HepG2 (cell line): Measurements from ENCODE around the gene NCOA4. TPM values are rescaled to one million over a fixed set of nuclear protein-coding genes. Genes with fewer than 3 reads are reported as not detected.

Experiments
- ATAC-seq: fragments of 200-7000 bp; cut with Tn5 transposase; 3 replicates; pipeline ENCODE4 v1.9.1; 2020; ENCODE audit warnings: mild to moderate bottlenecking, moderate library complexity
- BruUV-seq: library from RNA; stranded (reverse); fragments of 400-500 nt; replicated peaks from 2 replicates; lab custom pipeline; 2021; lab: Mats Ljungman, UMichigan
- CTCF ChIA-PET: fragments of 300-600 bp; formaldehyde crosslinking; extraction: SDS; loops from one replicate; lab custom pipeline; 2021; ENCODE audit warnings: low total read pairs, inconsistent platforms, low intra/inter-chr PET ratio; lab: Yijun Ruan, JAX
- POLR2A ChIA-PET: fragments of 350-600 bp; sonication (Branson Sonifier 250); formaldehyde crosslinking; loops from one replicate; lab custom pipeline; 2020; ENCODE audit warnings: antibody characterized with exemption, inconsistent platforms; lab: Yijun Ruan, JAX
- DNase-seq: peaks from one replicate; pipeline ENCODE4 v3.0.0-alpha.2; 2015; ENCODE audit warnings: low spot score
- FAIRE-seq: peaks from 3 replicates; lab custom pipeline; 2011; peaks lifted over from hg19 to GRCh38; lab: Jason Lieb, UNC
- H2AFZ ChIP-seq: one replicate; pipeline ENCODE4 v1.6.1; 2011; ENCODE audit warnings: low read length, inconsistent platforms
- H3K27ac ChIP-seq: fragments of 300-600 bp; 3 replicates; pipeline ENCODE4 v1.8.0; 2011; ENCODE audit warnings: mixed run types, mild to moderate bottlenecking, mixed read lengths, low read length, inconsistent platforms; ENCODE audit not compliant: insufficient read depth; ENCODE audit errors: extremely low read length
- H3K27me3 ChIP-seq, 2 experiments: fragments of 200-600 bp in 1 of 2; 2 replicates in 1 of 2; 3 replicates in 1 of 2; pipeline versions ENCODE4 v1.6.0 to v1.8.0; 2011; ENCODE audit warnings: low read length in 2 of 2, mild to moderate bottlenecking in 2 of 2, moderate library complexity in 2 of 2, inconsistent platforms in 1 of 2; ENCODE audit not compliant: insufficient read depth in 2 of 2, control insufficient read depth in 1 of 2
- H3K36me3 ChIP-seq, 2 experiments: fragments of 200-600 bp in 1 of 2; replicated peaks in 1 of 2; 2 replicates in 1 of 2; 3 replicates in 1 of 2; pipeline versions ENCODE4 v1.5.1 to v1.8.0; 2011; ENCODE audit warnings: low read length in 2 of 2, inconsistent platforms in 1 of 2; ENCODE audit not compliant: insufficient read depth in 2 of 2, control insufficient read depth in 1 of 2
- H3K4me1 ChIP-seq: 2 replicates; pipeline ENCODE4 v1.5.1; 2012; ENCODE audit warnings: low read length, inconsistent platforms; ENCODE audit not compliant: insufficient read depth
- H3K4me2 ChIP-seq: 2 replicates; pipeline ENCODE4 v1.6.0; 2011; ENCODE audit warnings: low read depth, low read length, inconsistent platforms
- H3K4me3 ChIP-seq, 3 experiments: fragments of 200-600 bp in 1 of 3; sonication (generic), shearing (Covaris generic) in 1 of 3; replicated peaks in 1 of 3; 2 replicates each; pipeline ENCODE4 v1.5.1; 2011 to 2016; ENCODE audit warnings: low read length in 3 of 3, inconsistent platforms in 2 of 3, low read depth in 2 of 3, mild to moderate bottlenecking in 2 of 3, control low read depth in 1 of 3, mixed read lengths in 1 of 3; ENCODE audit not compliant: insufficient read depth in 1 of 3
- H3K79me2 ChIP-seq: one replicate; pipeline ENCODE4 v1.6.1; 2011; ENCODE audit warnings: low read length, inconsistent platforms; ENCODE audit not compliant: insufficient read depth
- H3K9ac ChIP-seq: 2 replicates; pipeline ENCODE4 v1.6.0; 2011; ENCODE audit warnings: mild to moderate bottlenecking, low read depth, low read length, inconsistent platforms; ENCODE audit not compliant: insufficient read depth
- H3K9me3 ChIP-seq: 2 replicates; pipeline ENCODE4 v1.5.1; 2012; ENCODE audit warnings: mild to moderate bottlenecking, low read length
- H4K20me1 ChIP-seq: 2 replicates; pipeline ENCODE4 v1.6.0; 2011; ENCODE audit warnings: inconsistent platforms, mild to moderate bottlenecking, low read length, moderate library complexity; ENCODE audit not compliant: insufficient read depth
- BHLHE40 ChIP-seq: IDR thresholded peaks from 2 replicates; pipeline ENCODE4 v1.6.1; 2011; ENCODE audit warnings: low read length, improper control_type of control experiment
- CREB1 ChIP-seq, 2 experiments: fragments of 450-650 bp in 1 of 2; IDR thresholded peaks; 2 replicates each; pipeline ENCODE4 v1.6.1; 2016 to 2017; ENCODE audit warnings: control low read depth in 1 of 2, mild to moderate bottlenecking in 1 of 2, missing compliant biosample characterization in 1 of 2, missing genetic modification characterization in 1 of 2
- MBD4 ChIP-seq: IDR thresholded peaks from 2 replicates; pipeline ENCODE4 v1.6.1; 2012; ENCODE audit warnings: low read length, inconsistent platforms, borderline replicate concordance
- NFATC3 ChIP-seq: sonication (generic); formaldehyde crosslinking; IDR thresholded peaks from 2 replicates; pipeline ENCODE4 v1.5.1; 2020; ENCODE audit warnings: mild to moderate bottlenecking, missing genetic modification reagents
- NFE2L1 ChIP-seq: sonication (generic); formaldehyde crosslinking; IDR thresholded peaks from 2 replicates; pipeline ENCODE4 v1.4.0; 2020; ENCODE audit warnings: missing genetic modification reagents, mild to moderate bottlenecking, borderline replicate concordance
- NFIC ChIP-seq: IDR thresholded peaks from 2 replicates; pipeline ENCODE4 v1.6.1; 2012; ENCODE audit warnings: mild to moderate bottlenecking, low read length, inconsistent platforms
- NR2F6 ChIP-seq, 2 experiments: IDR thresholded peaks; 2 replicates each; pipeline ENCODE4 v1.6.1; 2016; ENCODE audit warnings: antibody characterized with exemption in 1 of 2, mild to moderate bottlenecking in 1 of 2
- PAF1 ChIP-seq: IDR thresholded peaks from 2 replicates; pipeline ENCODE4 v1.6.1; 2016; ENCODE audit warnings: missing genetic modification reagents, missing compliant biosample characterization
- SAFB2 ChIP-seq: sonication (generic); formaldehyde crosslinking; IDR thresholded peaks from 2 replicates; pipeline ENCODE4 v1.5.1; 2020; ENCODE audit warnings: missing genetic modification reagents, low read depth, mild to moderate bottlenecking, borderline replicate concordance
- SAP130 ChIP-seq: IDR thresholded peaks from 2 replicates; pipeline ENCODE4 v1.6.1; 2016; ENCODE audit warnings: low read depth
- WGBS: methylation state at CpG from one replicate; pipeline ENCODE4 v1.1.6; 2017; ENCODE audit warnings: low lambda C conversion rate; 5-methylcytosine and 5-hydroxymethylcytosine counted together
- in situ Hi-C: cut with HindIII; loops from 2 replicates; pipeline ENCODE4 v1.10.0; 2017; ENCODE audit warnings: low pct_unique_long_range_greater_than_20kb; ENCODE audit not compliant: extremely low pct_ligation_motif_present
- intact Hi-C: fragments of 100-400 bp; cut with micrococcal nuclease; formaldehyde crosslinking; loops from one replicate; pipeline ENCODE4 v1.10.0; 2022; ENCODE audit not compliant: unreplicated experiment
- polyA plus RNA-seq, 8 experiments: library from polyadenylated mRNA; depleted of rRNA in 3 of 8; stranded (reverse) in 7 of 8; unstranded in 1 of 8; fragments of >200 nt; fragmentation: Illumina TruSeq in 4 of 8; extraction: Trizol in 4 of 8; gene quantifications; 2 replicates each; pipeline versions ENCODE4 v1.2.1 to v1.2.3, GENCODE V29; 2011 to 2016; ENCODE audit warnings: low read depth in 4 of 8, missing spikeins in 1 of 8, mixed read lengths in 1 of 8; ENCODE audit not compliant: insufficient read depth in 1 of 8
- total RNA-seq, 5 experiments: library from RNA; depleted of rRNA; stranded (reverse); fragments of >200 nt; fragmentation: Illumina TruSeq; extraction: Trizol; gene quantifications; 2 replicates each; pipeline ENCODE4 v1.2.3, GENCODE V29; 2016; ENCODE audit warnings: low read depth in 1 of 5
- TF ChIP-seq, protein P1 (sequence below), 2 experiments: sonication (generic) in 1 of 2; formaldehyde crosslinking in 1 of 2; IDR thresholded peaks; 2 replicates each; pipeline versions ENCODE4 v1.4.0 to v1.6.1; 2018 to 2020; ENCODE audit warnings: missing genetic modification reagents in 2 of 2, borderline replicate concordance in 1 of 2, low read depth in 1 of 2, mild to moderate bottlenecking in 1 of 2, missing biosample characterization in 1 of 2
- TF ChIP-seq, protein P2 (sequence below): sonication (generic); formaldehyde crosslinking; IDR thresholded peaks from 2 replicates; pipeline ENCODE4 v1.5.1; 2020; ENCODE audit warnings: missing genetic modification reagents, mild to moderate bottlenecking, borderline replicate concordance
- TF ChIP-seq, protein P3 (sequence below): IDR thresholded peaks from 2 replicates; pipeline ENCODE4 v1.6.1; 2012; ENCODE audit warnings: low read depth, low read length, improper control_type of control experiment
- TF ChIP-seq, protein P4 (sequence below): sonication (generic); formaldehyde crosslinking; IDR thresholded peaks from 2 replicates; pipeline ENCODE4 v1.4.0; 2020; ENCODE audit warnings: missing genetic modification reagents
- TF ChIP-seq, protein P5 (sequence below): IDR thresholded peaks from 2 replicates; pipeline ENCODE4 v1.6.1; 2016

NCOA4 gene
- total and polyA plus RNA-seq, 2 of the 13 experiments (the other 11 are each of a cell fraction or from before 2014, with no cell fraction given): 306 to 400 TPM

DNA sequence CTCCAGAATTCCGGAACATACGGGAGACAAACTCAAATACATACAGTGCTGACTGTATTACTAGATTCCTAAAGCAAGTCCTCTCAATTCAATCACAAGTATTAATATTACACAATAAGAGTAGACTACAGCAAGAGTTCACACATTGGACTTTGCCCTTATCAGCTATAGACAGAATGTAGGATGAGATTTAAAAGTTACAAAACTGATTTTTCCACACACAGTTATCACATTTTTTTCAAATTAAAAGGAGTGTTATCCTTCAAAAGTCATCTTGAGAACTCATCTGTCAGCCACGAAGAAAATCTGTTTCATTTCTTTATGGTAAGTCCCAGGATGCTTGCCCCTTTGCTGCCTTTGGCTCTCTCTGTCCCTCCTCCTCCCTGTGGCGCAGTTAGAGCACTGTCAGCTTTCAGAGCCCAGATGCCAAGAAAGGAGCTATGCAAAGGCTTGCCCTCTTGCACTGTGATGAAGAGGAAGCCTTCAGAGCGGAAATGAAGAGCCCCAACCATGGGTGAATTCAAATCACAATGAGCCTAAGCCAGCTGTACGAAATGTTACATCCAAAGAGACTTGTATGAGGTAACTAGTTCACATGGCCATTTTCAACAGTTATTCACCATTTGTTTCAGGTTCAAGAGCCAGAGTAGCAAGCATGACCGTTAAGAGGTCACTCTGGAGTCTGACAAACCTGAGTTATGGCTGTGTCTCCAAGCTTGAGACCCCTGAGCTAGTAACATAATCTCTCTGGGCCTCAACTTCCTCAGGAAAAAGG, 10.7 kb downstream of the NCOA4 start:
- peaks cover 14 to 43% of the 10 kb centered on the region in 2 experiments for H3K36me3 ChIP-seq
- peak; percentile 71 for DNase-seq
- no peak overlapping the region for H2AFZ ChIP-seq
- POLR2A ChIA-PET: interaction anchor here (1.0 to 8.7 kb wide), 6 partner anchors 10 to 33 kb away, joined by 6 to 147 read pairs (median 12); partner anchors contain the start of gene NCOA4
- in situ Hi-C loops (no loop called here), intact Hi-C loops (loop anchor here (10.0 kb wide), 1 partner anchor 205 kb away; no protein-coding TSS in a partner anchor)
- H3K27ac ChIP-seq: peak overlapping the region; percentile 86
- WGBS: 6% methylated on average over 7 of the region's 7 CpGs
- ATAC-seq: peak; percentile 12; the same call in 2 of the 3 replicates
- H3K4me1 ChIP-seq: peaks cover 69% of the 10 kb centered on the region
- peaks cover 96% of the 10 kb centered on the region for H4K20me1 ChIP-seq
- H3K9ac ChIP-seq: peak overlapping the region; percentile 86
- CTCF ChIA-PET: no interaction called here
- H3K9me3 ChIP-seq: no peaks in the 10 kb centered on the region
- no peak for FAIRE-seq
- H3K4me2 ChIP-seq: peak overlapping the region; percentile 91
- peaks cover 96% of the 10 kb centered on the region for H3K79me2 ChIP-seq
- no peaks in the 10 kb centered on the region; a peak in 1 of 5 replicates for H3K27me3 ChIP-seq
- BruUV-seq: TSS peak; percentile 82
- H3K4me3 ChIP-seq: peak overlapping the region; percentile 88 to 92 (median 89)
- TF ChIP-seq, protein P1, sequence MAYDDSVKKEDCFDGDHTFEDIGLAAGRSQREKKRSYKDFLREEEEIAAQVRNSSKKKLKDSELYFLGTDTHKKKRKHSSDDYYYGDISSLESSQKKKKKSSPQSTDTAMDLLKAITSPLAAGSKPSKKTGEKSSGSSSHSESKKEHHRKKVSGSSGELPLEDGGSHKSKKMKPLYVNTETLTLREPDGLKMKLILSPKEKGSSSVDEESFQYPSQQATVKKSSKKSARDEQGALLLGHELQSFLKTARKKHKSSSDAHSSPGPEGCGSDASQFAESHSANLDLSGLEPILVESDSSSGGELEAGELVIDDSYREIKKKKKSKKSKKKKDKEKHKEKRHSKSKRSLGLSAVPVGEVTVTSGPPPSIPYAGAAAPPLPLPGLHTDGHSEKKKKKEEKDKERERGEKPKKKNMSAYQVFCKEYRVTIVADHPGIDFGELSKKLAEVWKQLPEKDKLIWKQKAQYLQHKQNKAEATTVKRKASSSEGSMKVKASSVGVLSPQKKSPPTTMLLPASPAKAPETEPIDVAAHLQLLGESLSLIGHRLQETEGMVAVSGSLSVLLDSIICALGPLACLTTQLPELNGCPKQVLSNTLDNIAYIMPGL (CRISPR knock-in tag; IDR thresholded peaks at IDR 0.05; ENCODE audit: borderline replicate concordance in 1 of 2, low read depth in 1 of 2): no peak
- TF ChIP-seq NFE2L1 (CRISPR knock-in tag): no peak
- TF ChIP-seq BHLHE40: no peak
- TF ChIP-seq MBD4: 0 out of 2 replicates have a peak, but pooled peaks have one; percentile 19
- TF ChIP-seq NFIC: 0 out of 2 replicates have a peak, but pooled peaks have one; percentile 51
- TF ChIP-seq PAF1 (CRISPR knock-in tag): peak; percentile 65; the same call in 1 of the 2 replicates
- peak; percentile 35 for TF ChIP-seq SAP130 (CRISPR knock-in tag)
- TF ChIP-seq, protein P2, sequence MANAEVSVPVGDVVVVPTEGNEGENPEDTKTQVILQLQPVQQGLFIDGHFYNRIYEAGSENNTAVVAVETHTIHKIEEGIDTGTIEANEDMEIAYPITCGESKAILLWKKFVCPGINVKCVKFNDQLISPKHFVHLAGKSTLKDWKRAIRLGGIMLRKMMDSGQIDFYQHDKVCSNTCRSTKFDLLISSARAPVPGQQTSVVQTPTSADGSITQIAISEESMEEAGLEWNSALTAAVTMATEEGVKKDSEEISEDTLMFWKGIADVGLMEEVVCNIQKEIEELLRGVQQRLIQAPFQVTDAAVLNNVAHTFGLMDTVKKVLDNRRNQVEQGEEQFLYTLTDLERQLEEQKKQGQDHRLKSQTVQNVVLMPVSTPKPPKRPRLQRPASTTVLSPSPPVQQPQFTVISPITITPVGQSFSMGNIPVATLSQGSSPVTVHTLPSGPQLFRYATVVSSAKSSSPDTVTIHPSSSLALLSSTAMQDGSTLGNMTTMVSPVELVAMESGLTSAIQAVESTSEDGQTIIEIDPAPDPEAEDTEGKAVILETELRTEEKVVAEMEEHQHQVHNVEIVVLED (CRISPR knock-in tag): no peak
- 0 out of 2 replicates have a peak, but pooled peaks have one; percentile 59 for TF ChIP-seq SAFB2 (CRISPR knock-in tag)
- TF ChIP-seq, protein P3, sequence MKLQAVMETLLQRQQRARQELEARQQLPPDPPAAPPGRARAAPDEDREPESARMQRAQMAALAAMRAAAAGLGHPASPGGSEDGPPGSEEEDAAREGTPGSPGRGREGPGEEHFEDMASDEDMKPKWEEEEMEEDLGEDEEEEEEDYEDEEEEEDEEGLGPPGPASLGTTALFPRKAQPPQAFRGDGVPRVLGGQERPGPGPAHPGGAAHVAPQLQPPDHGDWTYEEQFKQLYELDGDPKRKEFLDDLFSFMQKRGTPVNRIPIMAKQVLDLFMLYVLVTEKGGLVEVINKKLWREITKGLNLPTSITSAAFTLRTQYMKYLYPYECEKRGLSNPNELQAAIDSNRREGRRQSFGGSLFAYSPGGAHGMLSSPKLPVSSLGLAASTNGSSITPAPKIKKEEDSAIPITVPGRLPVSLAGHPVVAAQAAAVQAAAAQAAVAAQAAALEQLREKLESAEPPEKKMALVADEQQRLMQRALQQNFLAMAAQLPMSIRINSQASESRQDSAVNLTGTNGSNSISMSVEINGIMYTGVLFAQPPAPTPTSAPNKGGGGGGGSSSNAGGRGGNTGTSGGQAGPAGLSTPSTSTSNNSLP: peak; percentile 86
- TF ChIP-seq CREB1 (IDR thresholded peaks at IDR 0.05): no peak
- 0 out of 2 replicates have a peak, but pooled peaks have one; percentile 33 for TF ChIP-seq CREB1 (CRISPR knock-in tag; IDR thresholded peaks at IDR 0.05)
- TF ChIP-seq, protein P4, sequence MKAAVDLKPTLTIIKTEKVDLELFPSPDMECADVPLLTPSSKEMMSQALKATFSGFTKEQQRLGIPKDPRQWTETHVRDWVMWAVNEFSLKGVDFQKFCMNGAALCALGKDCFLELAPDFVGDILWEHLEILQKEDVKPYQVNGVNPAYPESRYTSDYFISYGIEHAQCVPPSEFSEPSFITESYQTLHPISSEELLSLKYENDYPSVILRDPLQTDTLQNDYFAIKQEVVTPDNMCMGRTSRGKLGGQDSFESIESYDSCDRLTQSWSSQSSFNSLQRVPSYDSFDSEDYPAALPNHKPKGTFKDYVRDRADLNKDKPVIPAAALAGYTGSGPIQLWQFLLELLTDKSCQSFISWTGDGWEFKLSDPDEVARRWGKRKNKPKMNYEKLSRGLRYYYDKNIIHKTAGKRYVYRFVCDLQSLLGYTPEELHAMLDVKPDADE (CRISPR knock-in tag): no peak
- no peak for TF ChIP-seq NFATC3 (CRISPR knock-in tag)
- TF ChIP-seq NR2F6 (IDR thresholded peaks at IDR 0.05): 0 out of 2 replicates have a peak, but pooled peaks have one; percentile 8
- no peak for TF ChIP-seq NR2F6 (CRISPR knock-in tag; IDR thresholded peaks at IDR 0.05)
- TF ChIP-seq, protein P5, sequence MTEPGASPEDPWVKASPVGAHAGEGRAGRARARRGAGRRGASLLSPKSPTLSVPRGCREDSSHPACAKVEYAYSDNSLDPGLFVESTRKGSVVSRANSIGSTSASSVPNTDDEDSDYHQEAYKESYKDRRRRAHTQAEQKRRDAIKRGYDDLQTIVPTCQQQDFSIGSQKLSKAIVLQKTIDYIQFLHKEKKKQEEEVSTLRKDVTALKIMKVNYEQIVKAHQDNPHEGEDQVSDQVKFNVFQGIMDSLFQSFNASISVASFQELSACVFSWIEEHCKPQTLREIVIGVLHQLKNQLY (CRISPR knock-in tag): no peak
